ENCODE measurements around the gene DACH1. TPM values are rescaled to one million over a fixed set of nuclear protein-coding genes. Genes with fewer than 3 reads are reported as not detected.

DACH1 gene
- total and polyA plus RNA-seq, 11 donors = 1.2 to 3.8 (median 2.1) TPM

GRCh38 chr13:71456136-71456535 lies 410.9 kb downstream of the DACH1 start:
- Histone ChIP-seq H3K4me3 (no peak overlapping the region), H3K27me3 (no peaks in the 10 kb centered on the region), H3K9me3 (no peaks in the 10 kb centered on the region), H3K27ac (no peak overlapping the region), H3K36me3 (no peaks in the 10 kb centered on the region), H3K4me1 (no peaks in the 10 kb centered on the region)
- TF ChIP-seq CTCF (IDR thresholded peaks at IDR 0.05) = no peak
- no peak for ATAC-seq
- DNase-seq = no peak
- 97 to 99% (median 98%) methylated on average over 2 of the region's 2 CpGs for WGBS, 4 donors
- intact Hi-C loops (cut with DNase I) = no loop called here

GRCh38 chr13:71454509-71454908 lies 412.5 kb downstream of the DACH1 start:
- H3K9me3 ChIP-seq = no peaks in the 10 kb centered on the region
- no peaks in the 10 kb centered on the region for H3K36me3 ChIP-seq

GRCh38 chr13:71448080-71448630 lies 418.8 kb downstream of the DACH1 start:
- DNase-seq (no peak), ATAC-seq (peak in 1 of 4 donors; percentile 16)
- intact Hi-C loops (cut with DNase I) = no loop called here
- Histone ChIP-seq H3K27ac (peak overlapping the region in 1 of 12 donors; percentile 35), H3K36me3 (no peaks in the 10 kb centered on the region), H3K27me3 (no peaks in the 10 kb centered on the region), H3K4me3 (no peak overlapping the region), H3K4me1 (peaks cover 0 to 14% (median 0%) of the 10 kb centered on the region in 12 donors), H3K9me3 (no peaks in the 10 kb centered on the region)
- TF ChIP-seq CTCF (IDR thresholded peaks at IDR 0.05) (no peak), POLR2A (IDR thresholded peaks at IDR 0.05) (no peak)
- WGBS, 4 donors = 41 to 57% (median 53%) methylated on average over 3 of the region's 3 CpGs

More at GRCh38 chr13:71454509-71454908, 412.5 kb downstream of the DACH1 start:
- WGBS, 4 donors = 88 to 100% (median 99%) methylated on average over 1 of the region's 1 CpG
- Histone ChIP-seq H3K4me3 (no peak overlapping the region), H3K27ac (no peak overlapping the region), H3K4me1 (no peaks in the 10 kb centered on the region), H3K27me3 (no peaks in the 10 kb centered on the region)
- ATAC-seq = no peak
- intact Hi-C loops (cut with DNase I) = no loop called here
- TF ChIP-seq CTCF (IDR thresholded peaks at IDR 0.05) (no peak), POLR2A (IDR thresholded peaks at IDR 0.05) (no peak)
- DNase-seq = no peak

GRCh38 chr13:71437704-71438103 lies 429.3 kb downstream of the DACH1 start:
- DNase-seq = no peak
- no peak overlapping the region for H3K27ac ChIP-seq
- no peak overlapping the region for H3K4me3 ChIP-seq
- H3K4me1 ChIP-seq = no peaks in the 10 kb centered on the region
- intact Hi-C loops (cut with DNase I) = no loop called here
- WGBS, 4 donors = 82 to 90% (median 87%) methylated on average over 1 of the region's 1 CpG
- TF ChIP-seq POLR2A (IDR thresholded peaks at IDR 0.05) (no peak), CTCF (IDR thresholded peaks at IDR 0.05) (no peak)
- H3K36me3 ChIP-seq = no peaks in the 10 kb centered on the region
- H3K27me3 ChIP-seq = no peaks in the 10 kb centered on the region
- no peaks in the 10 kb centered on the region for H3K9me3 ChIP-seq
- ATAC-seq = no peak
